ENCODE measurements around the gene PHACTR3. TPM values are rescaled to one million over a fixed set of nuclear protein-coding genes. Genes with fewer than 3 reads are reported as not detected.
"Not testable (repeated sequence)": the region's sequence is repeated elsewhere in the genome, so short reads cannot be mapped to it uniquely, and the experiment has no call there.

Gene PHACTR3
- total RNA-seq, 1 donor from 2014 or later = 1.1 TPM

- no peak overlapping the region for H3K27ac Mint-ChIP-seq
Measured at GRCh38 chr20:59617221-59617620, 12.9 kb downstream of the PHACTR3 start.

DNA sequence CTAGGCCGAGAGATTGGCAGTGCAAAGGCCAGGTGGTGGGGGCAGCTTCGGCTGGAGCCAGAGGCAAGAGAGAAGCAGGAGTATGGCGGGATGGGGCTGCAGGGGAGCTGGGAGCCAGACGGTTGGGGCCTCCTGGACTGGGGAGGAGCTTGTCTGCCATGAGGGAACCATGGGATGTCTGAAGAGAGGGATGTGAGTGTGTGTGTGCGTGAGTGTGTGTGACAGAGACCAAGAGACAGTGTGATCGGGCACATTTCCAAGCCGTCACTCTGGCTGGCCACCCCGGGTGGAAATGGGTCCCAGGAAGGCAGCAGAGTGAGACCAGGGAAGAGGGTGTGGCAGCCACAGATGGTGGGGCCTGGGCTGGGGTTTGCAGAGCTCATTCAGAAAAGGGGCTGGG lies 13.8 kb downstream of the PHACTR3 start:
- no peak overlapping the region for H3K27ac Mint-ChIP-seq
- H3K9me3 Mint-ChIP-seq (ENCODE audit: low read depth) = no peaks in the 10 kb centered on the region

More at GRCh38 chr20:59617221-59617620, 12.9 kb downstream of the PHACTR3 start:
- Mint-ChIP-seq H3K4me1 (ENCODE audit: low read depth) (no peaks in the 10 kb centered on the region), H3K27me3 (peaks cover 43% of the 10 kb centered on the region), H3K9me3 (ENCODE audit: low read depth) (no peaks in the 10 kb centered on the region), H3K36me3 (ENCODE audit: insufficient read depth) (no peaks in the 10 kb centered on the region), H3K4me3 (ENCODE audit: low read depth) (no peak overlapping the region)
- no peak for TF ChIP-seq CTCF (IDR thresholded peaks at IDR 0.05; ENCODE audit: unreplicated experiment)
- no peak for DNase-seq (ENCODE audit: low spot score, unreplicated experiment)

GRCh38 chr20:59618585-59618984 lies 14.2 kb downstream of the PHACTR3 start:
- not testable (repeated sequence) for H3K27ac Mint-ChIP-seq; H3K36me3 Mint-ChIP-seq (ENCODE audit: insufficient read depth); H3K4me1 Mint-ChIP-seq (ENCODE audit: low read depth); H3K4me3 Mint-ChIP-seq (ENCODE audit: low read depth); H3K9me3 Mint-ChIP-seq (ENCODE audit: low read depth); DNase-seq (ENCODE audit: low spot score, unreplicated experiment)
- peaks cover 48% of the 10 kb centered on the region for H3K27me3 Mint-ChIP-seq

More for the DNA sequence above, 13.8 kb downstream of the PHACTR3 start:
- Mint-ChIP-seq H3K4me1 (ENCODE audit: low read depth) (no peaks in the 10 kb centered on the region), H3K36me3 (ENCODE audit: insufficient read depth) (no peaks in the 10 kb centered on the region), H3K27me3 (peaks cover 44% of the 10 kb centered on the region), H3K4me3 (ENCODE audit: low read depth) (no peak overlapping the region)
- TF ChIP-seq CTCF (IDR thresholded peaks at IDR 0.05; ENCODE audit: unreplicated experiment) = no peak
- no peak for DNase-seq (ENCODE audit: low spot score, unreplicated experiment)

- no peak overlapping the region for H3K4me3 Mint-ChIP-seq (ENCODE audit: low read depth)
- H3K4me1 Mint-ChIP-seq (ENCODE audit: low read depth) = no peaks in the 10 kb centered on the region
- H3K27ac Mint-ChIP-seq = no peak overlapping the region
- peaks cover 50% of the 10 kb centered on the region for H3K27me3 Mint-ChIP-seq
- peaks cover under 1% of the 10 kb centered on the region for H3K9me3 Mint-ChIP-seq (ENCODE audit: low read depth)
- TF ChIP-seq CTCF (IDR thresholded peaks at IDR 0.05; ENCODE audit: unreplicated experiment) = no peak
- DNase-seq (ENCODE audit: low spot score, unreplicated experiment) = no peak
- H3K36me3 Mint-ChIP-seq (ENCODE audit: insufficient read depth) = no peaks in the 10 kb centered on the region
Measured at GRCh38 chr20:59620860-59621505, 16.6 kb downstream of the PHACTR3 start.

- no peak for TF ChIP-seq CTCF (IDR thresholded peaks at IDR 0.05; ENCODE audit: unreplicated experiment)
- DNase-seq (ENCODE audit: low spot score, unreplicated experiment) = no peak
- Mint-ChIP-seq H3K36me3 (ENCODE audit: insufficient read depth) (no peaks in the 10 kb centered on the region), H3K4me1 (ENCODE audit: low read depth) (no peaks in the 10 kb centered on the region), H3K27me3 (peaks cover 50% of the 10 kb centered on the region), H3K9me3 (ENCODE audit: low read depth) (peaks cover 12% of the 10 kb centered on the region), H3K4me3 (ENCODE audit: low read depth) (no peak overlapping the region), H3K27ac (no peak overlapping the region)
Measured at GRCh38 chr20:59622496-59622895, 18.2 kb downstream of the PHACTR3 start.

DNA sequence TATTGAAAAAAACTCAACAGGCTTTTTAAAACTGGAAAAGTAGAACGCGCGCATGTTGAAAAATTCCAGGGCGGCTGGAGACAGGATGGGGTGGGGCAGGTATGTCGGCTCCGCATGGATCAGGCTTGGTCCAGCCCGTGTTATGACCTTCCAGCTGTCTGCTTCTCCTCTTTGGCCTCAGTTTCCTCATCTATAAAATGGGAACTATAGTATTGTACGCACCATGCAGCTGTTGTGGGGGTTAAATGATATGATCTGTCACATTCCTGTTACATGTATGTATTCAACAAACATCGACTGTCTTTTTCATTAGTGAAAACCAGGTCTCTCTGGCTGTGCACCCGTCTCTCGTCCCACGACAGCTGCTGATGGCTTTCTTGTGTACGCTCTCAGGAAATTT lies 18.8 kb downstream of the PHACTR3 start:
- H3K4me3 Mint-ChIP-seq (ENCODE audit: low read depth) = no peak overlapping the region
- H3K27ac Mint-ChIP-seq = no peak overlapping the region
- H3K9me3 Mint-ChIP-seq (ENCODE audit: low read depth) = peaks cover 15% of the 10 kb centered on the region
- H3K36me3 Mint-ChIP-seq (ENCODE audit: insufficient read depth) = no peaks in the 10 kb centered on the region
- no peaks in the 10 kb centered on the region for H3K4me1 Mint-ChIP-seq (ENCODE audit: low read depth)
- peaks cover 46% of the 10 kb centered on the region for H3K27me3 Mint-ChIP-seq
- no peak for DNase-seq (ENCODE audit: low spot score, unreplicated experiment)
- no peak for TF ChIP-seq CTCF (IDR thresholded peaks at IDR 0.05; ENCODE audit: unreplicated experiment)

Data from progenitor cell of endocrine pancreas (in vitro differentiated cells).